DMS53 (cell line): Measurements from ENCODE around the gene SELENOO.

Experiments used
- DNase-seq: peaks from one replicate; lab custom pipeline; 2025; lab: John Stamatoyannopoulos, UW

SELENOO gene

DNA sequence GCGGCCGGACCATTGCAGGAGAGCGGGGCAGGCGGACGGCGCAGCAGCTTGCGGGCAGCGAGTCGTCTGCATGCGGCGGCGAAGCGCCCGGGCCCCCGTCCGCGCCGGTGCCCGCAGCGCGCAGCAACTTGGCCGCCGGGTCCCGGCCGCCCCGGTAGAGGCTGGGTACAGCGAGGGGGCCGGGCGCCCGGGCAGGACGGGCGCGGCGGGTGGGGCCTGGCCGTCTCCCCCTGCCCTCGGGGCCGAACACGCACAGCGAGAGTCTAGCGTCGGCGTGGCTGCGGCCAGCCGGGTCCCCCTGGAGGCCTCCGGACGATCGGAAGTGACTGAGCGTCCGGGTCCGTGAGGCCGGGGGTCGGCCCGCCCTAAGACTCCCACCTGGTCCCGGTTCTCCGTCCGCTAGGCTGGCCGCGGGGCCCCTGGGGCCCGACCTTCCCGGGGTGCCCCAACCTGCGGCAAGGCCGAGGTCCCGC is 15.9 kb upstream of the SELENOO start:
- DNase-seq: no peak

GRCh38 chr22:50185375-50186087 is 15.3 kb upstream of the SELENOO start, which contains the start of gene TRABD:
TSS of gene TRABD (plus strand) at chr22:50185913. CDS start at chr22:50193061, 7,148 bp downstream.
- peak; percentile 94 for DNase-seq

DNA sequence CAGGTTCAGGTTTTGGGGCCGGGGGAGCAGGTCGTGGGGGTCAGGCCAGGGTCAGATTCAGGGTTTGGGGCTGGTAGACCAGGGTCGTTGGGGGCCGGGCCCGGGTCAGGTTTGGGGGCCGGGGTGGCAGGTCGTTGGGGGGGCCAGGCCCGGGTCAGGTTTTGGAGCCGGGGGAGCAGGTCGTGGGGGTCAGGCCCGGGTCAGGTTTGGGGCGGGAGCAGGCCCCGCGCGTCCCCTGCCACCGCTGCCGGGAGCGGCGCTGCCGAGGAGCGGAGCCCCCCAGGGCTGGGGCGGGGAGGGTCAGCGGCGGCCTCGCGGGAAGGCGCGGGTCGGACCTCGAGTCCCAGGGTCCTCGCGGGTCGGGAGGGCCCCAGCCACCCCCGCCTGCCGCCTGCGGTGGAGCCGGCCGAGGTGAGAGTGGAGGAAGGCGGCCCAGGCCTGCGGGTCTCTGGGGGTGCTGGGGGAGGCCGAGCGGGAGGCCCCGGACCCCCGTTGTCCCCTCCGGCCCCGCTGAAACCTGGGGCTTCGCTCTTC is 14.6 kb upstream of the SELENOO start:
- no peak for DNase-seq

- DNase-seq: peak; percentile 20
Observed at GRCh38 chr22:50186761-50187523, 13.9 kb upstream of the SELENOO start.

GRCh38 chr22:50188356-50188755 is 12.5 kb upstream of the SELENOO start:
- DNase-seq: no peak

DNA sequence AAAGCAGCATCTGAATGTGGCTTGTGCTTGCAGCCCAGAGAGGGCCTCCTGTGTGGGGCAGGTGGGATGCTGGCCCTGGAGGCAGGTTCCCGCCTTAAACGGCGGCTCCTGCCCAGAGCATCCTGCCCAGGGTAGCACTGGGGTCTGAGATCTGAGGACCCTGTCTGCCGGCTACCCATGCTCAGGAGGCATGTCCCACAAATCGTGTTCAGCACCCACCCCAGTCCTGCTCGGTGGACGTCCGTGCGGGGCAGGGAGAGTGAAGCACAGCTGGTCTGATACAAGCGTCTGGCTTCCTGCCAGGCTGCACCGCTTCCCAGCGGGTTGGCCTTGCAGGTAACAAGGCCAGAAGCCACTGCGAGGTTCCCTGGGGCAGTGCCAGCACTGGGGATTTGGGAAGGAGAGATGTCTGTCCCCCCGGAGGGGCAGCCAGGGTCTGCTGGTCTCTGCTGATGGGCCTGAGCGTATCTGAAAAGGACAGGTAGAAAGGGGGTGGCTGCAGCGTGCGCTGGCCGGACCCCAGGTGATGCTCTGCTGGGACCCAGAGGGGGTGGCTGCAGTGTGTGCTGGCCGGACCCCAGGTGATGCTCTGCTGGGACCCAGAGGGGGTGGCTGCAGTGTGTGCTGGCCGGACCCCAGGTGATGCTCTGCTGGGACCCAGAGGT is 11.5 kb upstream of the SELENOO start:
- DNase-seq: no peak

DNA sequence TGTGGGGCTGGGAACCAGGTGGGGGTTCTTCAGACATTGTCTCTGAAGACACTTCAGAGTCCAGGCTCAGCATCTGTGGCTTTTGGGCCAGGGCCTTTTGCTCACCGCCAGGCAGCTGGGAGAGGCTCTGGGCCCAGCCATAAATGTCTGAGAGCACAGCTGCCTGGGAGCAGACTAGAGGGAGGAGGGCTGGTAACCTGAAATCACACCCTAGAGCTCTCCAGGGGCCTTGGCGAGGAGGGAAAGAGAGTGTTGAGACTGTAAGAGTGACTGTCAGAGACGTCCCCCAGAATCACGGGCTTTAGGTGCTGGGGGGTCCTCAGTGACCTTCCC is 11.0 kb upstream of the SELENOO start:
- no peak for DNase-seq

- DNase-seq: no peak
Observed at GRCh38 chr22:50190182-50190940, 10.4 kb upstream of the SELENOO start.

- no peak for DNase-seq
Observed at GRCh38 chr22:50190941-50191741, 9.7 kb upstream of the SELENOO start.

- DNase-seq: no peak
Observed at GRCh38 chr22:50192436-50193204, 8.2 kb upstream of the SELENOO start.

DNA sequence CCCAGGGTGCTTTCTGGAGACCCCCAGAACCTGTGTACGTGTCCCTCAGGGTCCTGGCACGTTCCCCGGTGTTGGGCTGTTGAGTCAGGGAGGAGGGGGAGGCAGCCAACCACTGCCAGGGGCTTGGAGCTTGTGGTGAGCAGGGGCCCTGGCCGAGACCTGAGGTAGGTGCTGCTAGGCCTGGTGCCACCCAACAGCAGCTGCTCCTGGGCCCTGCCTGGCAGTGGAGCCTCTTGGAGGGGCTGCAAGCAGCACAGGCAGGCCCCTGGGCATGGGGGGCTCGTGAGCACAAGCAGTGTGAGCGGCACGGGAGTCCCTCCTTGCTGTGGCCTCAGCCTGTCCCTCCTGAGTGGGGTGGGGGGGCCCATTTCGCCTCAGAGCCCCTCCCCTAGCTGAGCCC is 7.2 kb upstream of the SELENOO start:
- DNase-seq: no peak

DNA sequence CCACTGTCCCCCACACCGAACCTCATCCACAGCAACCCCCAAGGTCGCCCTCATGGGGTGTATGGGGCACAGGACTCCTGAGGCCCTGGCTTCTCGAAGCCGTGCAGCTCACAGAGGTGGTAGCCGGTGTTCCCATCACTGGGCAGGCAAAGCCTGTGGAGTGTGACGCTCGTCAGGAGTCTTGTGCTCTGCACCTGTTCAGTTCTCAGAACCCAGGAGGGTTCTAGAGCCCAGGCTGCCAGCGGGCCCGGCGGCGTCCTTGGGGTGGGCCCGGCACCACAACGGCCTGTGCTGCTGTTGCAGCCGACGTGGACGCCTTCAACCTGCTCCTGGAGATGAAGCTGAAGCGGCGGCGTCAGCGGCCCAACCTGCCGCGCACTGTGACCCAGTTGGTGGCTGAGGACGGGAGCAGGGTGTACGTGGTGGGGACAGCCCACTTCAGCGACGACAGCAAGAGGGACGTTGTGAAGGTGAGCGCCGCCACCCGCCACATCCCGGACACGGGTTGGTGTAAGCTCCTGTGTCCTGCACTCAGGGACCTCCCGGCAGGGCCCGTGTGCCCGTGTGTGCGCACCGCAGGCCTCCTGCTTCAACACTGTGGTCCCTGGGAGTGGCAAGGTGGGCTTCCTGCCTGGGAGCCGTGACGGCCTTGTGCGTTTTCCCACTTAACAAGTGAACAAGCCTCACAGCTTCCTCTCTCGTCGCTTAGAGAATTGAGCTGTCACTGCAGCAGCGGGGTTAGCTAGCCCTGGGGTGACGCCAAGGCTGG is 6.6 kb upstream of the SELENOO start:
- DNase-seq: no peak

- DNase-seq: no peak
Observed at GRCh38 chr22:50196256-50196655, 4.6 kb upstream of the SELENOO start.

DNA sequence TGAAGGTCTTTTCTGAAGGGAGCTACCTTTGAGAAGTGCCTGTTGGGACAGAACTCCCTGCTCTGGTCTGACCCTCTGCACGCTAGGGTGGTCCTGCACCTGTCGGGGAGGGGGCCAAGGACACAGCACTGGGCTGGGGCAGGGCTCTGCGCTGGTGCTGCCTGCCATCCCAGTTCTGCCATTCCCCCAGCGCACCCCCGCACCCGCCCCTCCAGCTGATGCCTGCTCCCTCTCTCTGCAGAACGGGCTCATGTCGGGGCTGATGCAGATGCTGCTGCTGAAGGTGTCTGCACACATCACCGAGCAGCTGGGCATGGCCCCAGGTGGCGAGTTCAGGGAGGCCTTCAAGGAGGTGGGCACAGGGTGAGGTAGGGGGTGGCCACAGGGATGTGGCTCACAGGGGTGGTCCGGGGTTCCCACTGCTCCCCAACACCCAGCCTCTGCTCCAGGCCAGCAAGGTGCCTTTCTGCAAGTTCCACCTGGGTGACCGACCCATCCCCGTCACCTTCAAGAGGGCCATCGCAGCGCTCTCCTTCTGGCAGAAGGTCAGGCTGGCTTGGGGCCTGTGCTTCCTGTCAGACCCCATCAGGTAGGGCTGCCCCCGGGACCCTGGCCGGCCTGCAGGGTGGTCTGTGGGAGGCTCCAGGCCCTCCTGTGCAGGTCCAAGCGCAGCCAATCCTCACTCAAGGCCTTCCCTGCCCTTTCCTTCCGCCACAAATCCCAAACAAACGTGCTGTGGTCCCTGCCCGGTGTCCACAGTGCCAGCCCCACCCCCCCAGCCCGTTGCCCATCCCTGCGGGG is 3.6 kb upstream of the SELENOO start:
- no peak for DNase-seq

- DNase-seq: no peak
Observed at GRCh38 chr22:50197856-50198623, 2.8 kb upstream of the SELENOO start.

- no peak for DNase-seq
Observed at GRCh38 chr22:50198624-50199017, 2.2 kb upstream of the SELENOO start.

- no peak for DNase-seq
Observed at GRCh38 chr22:50199251-50199721, 1.5 kb upstream of the SELENOO start.
